Lung (tissue), 12 donors: ENCODE data around the gene LHPP. TPM values are rescaled to one million over a fixed set of nuclear protein-coding genes. Genes with fewer than 3 reads are reported as not detected.

ENCODE experiments used
- ATAC-seq: fragments of 200-7000 bp; cut with Tn5 transposase; one replicate; pipeline ENCODE4 v1.9.1; 2020; ENCODE audit warnings: moderate number of reproducible peaks; ENCODE audit not compliant: insufficient read depth, low FRiP score
- DNase-seq, 3 donors: peaks; one replicate each; pipeline ENCODE4 v3.0.0-alpha.2; 2013 to 2017
- H3K27ac ChIP-seq, 2 donors: one replicate each; pipeline ENCODE4 v1.5.1; 2013; ENCODE audit warnings: mild to moderate bottlenecking in 2 of 2, moderate library complexity in 2 of 2, control low read depth in 1 of 2, inconsistent platforms in 1 of 2, low read depth in 1 of 2, low read length in 1 of 2
- H3K27me3 ChIP-seq, 3 donors: one replicate each; pipeline ENCODE4 v1.5.1; 2013; ENCODE audit warnings: low read length in 2 of 3; ENCODE audit not compliant: control insufficient read depth in 3 of 3, insufficient read depth in 3 of 3
- H3K36me3 ChIP-seq, 4 donors: one replicate each; pipeline ENCODE4 v1.5.1; 2013; ENCODE audit warnings: low read length in 4 of 4, mild to moderate bottlenecking in 1 of 4, moderate library complexity in 1 of 4; ENCODE audit not compliant: control insufficient read depth in 4 of 4, insufficient read depth in 4 of 4
- H3K4me1 ChIP-seq, 5 donors: one replicate each; pipeline ENCODE4 v1.5.1; 2013; ENCODE audit warnings: low read length in 5 of 5, mild to moderate bottlenecking in 2 of 5, moderate library complexity in 1 of 5; ENCODE audit not compliant: control insufficient read depth in 5 of 5, insufficient read depth in 5 of 5
- H3K4me3 ChIP-seq: one replicate; pipeline ENCODE4 v1.5.1; 2013; ENCODE audit warnings: mild to moderate bottlenecking, control low read depth, moderate library complexity
- H3K9ac ChIP-seq, 2 donors: one replicate each; pipeline ENCODE4 v1.5.1; 2013; ENCODE audit warnings: low read length in 2 of 2, control low read depth in 1 of 2; ENCODE audit not compliant: insufficient read depth in 1 of 2
- H3K9me3 ChIP-seq, 4 donors: one replicate each; pipeline ENCODE4 v1.5.1; 2013; ENCODE audit warnings: low read length in 3 of 4, mild to moderate bottlenecking in 1 of 4, moderate library complexity in 1 of 4; ENCODE audit not compliant: control insufficient read depth in 4 of 4, insufficient read depth in 3 of 4
- CTCF ChIP-seq: IDR thresholded peaks from 2 replicates; pipeline ENCODE4 v1.5.1; 2012; ENCODE audit warnings: mild to moderate bottlenecking; ENCODE audit errors: control extremely low read depth, extremely low read depth
- WGBS, 2 donors: extraction: QIAGEN DNeasy Blood & Tissue Kit; methylation state at CpG; one replicate each; pipeline ENCODE4 v1.1.7; 2013; 5-methylcytosine and 5-hydroxymethylcytosine counted together
- polyA plus RNA-seq, 2 donors: library from polyadenylated mRNA; stranded (reverse); fragments of 200-250 nt; gene quantifications; one replicate each; pipeline ENCODE4 v1.2.1, GENCODE V29; 2013
- total RNA-seq, 2 donors: library from RNA; depleted of rRNA in 1 of 2; stranded (reverse); fragments of >200 nt in 1 of 2; gene quantifications; one replicate each; pipeline ENCODE4 v1.2.1, GENCODE V29; 2014 to 2021
- donor health status: control.
- donor health status: control.
- donor health status: Bipolar disorder and iron deficiency.
- donor health status: healthy.
- donor health status: DM: yes; HTN: yes; CAD: no.

LHPP gene
- total and polyA plus RNA-seq, 4 donors, result 7.1 to 18.6 (median 14.8) TPM

DNA sequence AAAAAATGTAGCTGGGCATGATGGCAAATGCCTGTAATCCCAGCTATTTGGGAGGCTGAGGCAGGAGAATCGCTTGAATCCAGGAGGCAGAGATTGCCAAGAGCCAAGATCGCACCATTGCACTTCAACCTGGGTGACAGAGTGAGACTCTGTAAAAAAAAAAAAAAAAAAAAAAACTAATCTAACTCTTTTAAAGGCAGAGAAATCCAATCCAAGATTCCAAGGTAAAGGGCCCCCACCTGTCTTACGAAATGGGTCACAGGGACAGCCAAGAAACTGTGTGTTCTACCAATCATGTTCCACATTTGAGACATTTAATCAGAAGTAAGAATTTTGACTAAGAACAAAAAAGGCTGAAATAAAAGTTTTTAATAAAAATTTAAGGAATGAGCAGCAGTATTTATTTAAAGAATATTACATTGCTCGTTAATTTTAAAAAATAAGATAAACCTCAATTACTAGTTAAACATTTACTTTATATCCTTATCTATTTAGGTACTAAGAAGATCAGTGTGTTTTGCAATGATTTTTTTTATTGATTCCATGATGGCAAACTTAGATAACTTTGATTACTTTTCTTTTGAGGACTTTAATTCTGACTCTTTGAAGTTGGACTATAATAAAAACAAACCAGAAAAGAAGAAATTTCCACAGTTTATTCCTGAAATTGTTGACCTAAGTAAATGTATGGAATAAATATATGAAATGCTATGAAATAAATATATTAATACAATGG is 36.2 kb upstream of the LHPP start:
- 75 to 93% methylated on average over 4 of the region's 4 CpGs for WGBS, 2 donors
- no peak overlapping the region for H3K27ac ChIP-seq
- ATAC-seq, result no peak
- H3K27me3 ChIP-seq, result peaks cover 0 to 6% (median 2%) of the 10 kb centered on the region in 3 donors
- H3K4me1 ChIP-seq, result peaks cover 0 to 1% (median 0%) of the 10 kb centered on the region in 5 donors
- no peaks in the 10 kb centered on the region for H3K36me3 ChIP-seq
- H3K4me3 ChIP-seq, result no peak overlapping the region
- H3K9ac ChIP-seq, result no peak overlapping the region
- TF ChIP-seq CTCF, result no peak
- DNase-seq, result no peak
- peaks cover 0 to 2% (median 0%) of the 10 kb centered on the region in 4 donors for H3K9me3 ChIP-seq

DNA sequence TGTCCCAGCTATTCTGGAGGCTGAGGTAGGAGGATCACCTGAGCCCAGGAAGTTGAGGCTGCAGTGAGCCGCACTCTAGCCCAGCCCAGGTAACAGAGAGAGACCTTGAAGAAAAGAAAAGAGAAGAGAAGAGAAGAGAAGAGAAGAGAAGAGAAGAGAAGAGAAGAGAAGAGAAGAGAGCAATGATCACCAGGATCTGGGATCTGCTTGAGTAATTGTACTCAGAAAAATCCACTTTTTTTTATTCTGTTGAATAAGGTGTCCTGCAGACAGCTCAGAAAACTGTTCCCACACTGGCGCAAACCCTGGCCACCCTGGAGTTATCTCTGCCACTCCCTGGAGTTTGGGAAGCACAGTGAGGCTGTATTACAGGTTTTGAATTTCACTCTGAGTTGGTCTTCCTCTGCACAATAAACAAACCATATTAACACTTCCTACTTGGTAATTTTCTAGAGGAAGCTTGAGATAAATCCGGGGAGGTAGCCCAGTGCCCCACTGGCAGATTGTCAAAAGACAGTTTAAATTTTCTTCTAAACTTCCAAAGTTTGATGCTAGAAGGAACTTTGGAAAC is 33.3 kb upstream of the LHPP start:
- DNase-seq (no peak), ATAC-seq (no peak)
- Histone ChIP-seq H3K27me3 (peaks cover 0 to 3% (median 2%) of the 10 kb centered on the region in 3 donors), H3K27ac (no peak overlapping the region), H3K36me3 (no peaks in the 10 kb centered on the region), H3K9me3 (peaks cover 0 to 2% (median 0%) of the 10 kb centered on the region in 4 donors), H3K4me1 (peaks cover 0 to 1% (median 0%) of the 10 kb centered on the region in 5 donors), H3K9ac (no peak overlapping the region), H3K4me3 (no peak overlapping the region)
- TF ChIP-seq CTCF, result no peak
- WGBS, 2 donors, result 48 to 49% methylated on average over 3 of the region's 3 CpGs

- H3K9ac ChIP-seq, result no peak overlapping the region
- 66 to 78% methylated on average over 5 of the region's 5 CpGs for WGBS, 2 donors
These were observed 32.0 kb upstream of the LHPP start for GRCh38 chr10:124429576-124429975.

More at GRCh38 chr10:124429576-124429975, 32.0 kb upstream of the LHPP start:
- H3K27ac ChIP-seq, result no peak overlapping the region
- H3K9me3 ChIP-seq, result peaks cover 0 to 2% (median 0%) of the 10 kb centered on the region in 4 donors
- no peaks in the 10 kb centered on the region for H3K36me3 ChIP-seq
- DNase-seq, result no peak
- peaks cover 0 to 1% (median 0%) of the 10 kb centered on the region in 5 donors for H3K4me1 ChIP-seq
- no peak for TF ChIP-seq CTCF
- no peak overlapping the region for H3K4me3 ChIP-seq
- peaks cover 0 to 3% (median 2%) of the 10 kb centered on the region in 3 donors for H3K27me3 ChIP-seq
- no peak for ATAC-seq
